ENCODE measurements around the gene NTSR1.

The NTSR1 gene

GRCh38 chr20:62741191-62741691 lies 32.6 kb downstream of the NTSR1 start:
- peak; percentile 38 for DNase-seq

- DNase-seq: no peak
These were observed 33.3 kb downstream of the NTSR1 start for GRCh38 chr20:62741701-62742491.

GRCh38 chr20:62742550-62742949 lies 33.9 kb downstream of the NTSR1 start:
- no peak for DNase-seq

GRCh38 chr20:62742979-62743776 lies 34.5 kb downstream of the NTSR1 start:
- DNase-seq: no peak

GRCh38 chr20:62743777-62744317 lies 35.2 kb downstream of the NTSR1 start:
- no peak for DNase-seq

- no peak for DNase-seq
These were observed 36.1 kb downstream of the NTSR1 start for GRCh38 chr20:62744741-62745191.

GRCh38 chr20:62745279-62745951 lies 36.8 kb downstream of the NTSR1 start:
- no peak for DNase-seq

GRCh38 chr20:62745952-62746288 lies 37.3 kb downstream of the NTSR1 start:
- no peak for DNase-seq

- no peak for DNase-seq
These were observed 39.7 kb downstream of the NTSR1 start for GRCh38 chr20:62748311-62748710.

- DNase-seq: no peak
These were observed 41.3 kb downstream of the NTSR1 start for GRCh38 chr20:62749851-62750445.

GRCh38 chr20:62751551-62752150 lies 43.0 kb downstream of the NTSR1 start:
- DNase-seq: no peak

- no peak for DNase-seq
These were observed 43.6 kb downstream of the NTSR1 start for GRCh38 chr20:62752181-62752670.

GRCh38 chr20:62752671-62753501 lies 44.2 kb downstream of the NTSR1 start:
- DNase-seq: no peak

GRCh38 chr20:62753626-62754025 lies 45.0 kb downstream of the NTSR1 start:
- DNase-seq: no peak

GRCh38 chr20:62754122-62754990 lies 45.7 kb downstream of the NTSR1 start:
- no peak for DNase-seq

GRCh38 chr20:62754991-62755356 lies 46.3 kb downstream of the NTSR1 start:
- DNase-seq: no peak

GRCh38 chr20:62755817-62756724 lies 47.4 kb downstream of the NTSR1 start:
- no peak for DNase-seq

GRCh38 chr20:62758226-62758912 lies 49.7 kb downstream of the NTSR1 start:
- no peak for DNase-seq
